Measurements from ENCODE around the gene CACNA1E. TPM values are rescaled to one million over a fixed set of nuclear protein-coding genes. Genes with fewer than 3 reads are reported as not detected.

The CACNA1E gene
- total and polyA plus RNA-seq, 2 experiments from 2014 or later, result 0.32 to 1.1 TPM

- TF ChIP-seq ZNF462 (CRISPR knock-in tag; IDR thresholded peaks at IDR 0.05) (no peak), JUNB (IDR thresholded peaks at IDR 0.05; ENCODE audit: unreplicated experiment) (no peak)
Observed at GRCh38 chr1:181588631-181589030, 105.3 kb downstream of the CACNA1E start (continued).

GRCh38 chr1:181592255-181592859 lies 109.0 kb downstream of the CACNA1E start:
- Histone ChIP-seq H3K79me2 (replicated peaks; ENCODE audit: insufficient read depth) (no peaks in the 10 kb centered on the region), H3K4me3 (no peak overlapping the region), H3K9me2 (ENCODE audit: insufficient read depth) (0 out of 2 replicates have a peak, but pooled peaks cover under 1% of the 10 kb centered on the region), H4K20me1 (replicated peaks; ENCODE audit: insufficient read depth) (no peaks in the 10 kb centered on the region; the same call in 1 of the 2 replicates), H3K36me3 (ENCODE audit: insufficient read depth) (no peaks in the 10 kb centered on the region), H3K4me2 (peak overlapping the region; percentile 38; the same call in 1 of the 2 replicates), H3K4me1 (ENCODE audit: insufficient read depth) (peaks cover 3% of the 10 kb centered on the region), H2AFZ (peak overlapping the region; percentile 69; the same call in 1 of the 2 replicates), H3K27me3 (ENCODE audit: insufficient read depth) (no peaks in the 10 kb centered on the region), H3K27ac (ENCODE audit: low read depth) (no peak overlapping the region), H3F3A (replicated peaks; ENCODE audit: low read depth) (no peaks in the 10 kb centered on the region)
- Mint-ChIP-seq H3K27me3 (ENCODE audit: insufficient read depth, low read depth, poor library complexity) (no peaks in the 10 kb centered on the region), H3K4me3 (no peak overlapping the region), H3K9me3 (no peaks in the 10 kb centered on the region), H3K27ac (no peak overlapping the region), H3K4me1 (peaks cover 16% of the 10 kb centered on the region), H3K36me3 (ENCODE audit: low read depth) (no peaks in the 10 kb centered on the region)
- DNase-seq (ENCODE audit: low spot score), result peak; percentile 15
- peak; percentile 84 for ATAC-seq
- TF ChIP-seq REST (IDR thresholded peaks at IDR 0.05; ENCODE audit: unreplicated experiment), result no peak
- no peak for TF ChIP-seq JUNB (IDR thresholded peaks at IDR 0.05; ENCODE audit: unreplicated experiment)
- TF ChIP-seq EZH2phosphoT487 (IDR thresholded peaks at IDR 0.05; ENCODE audit: unreplicated experiment), result no peak
- no peak for TF ChIP-seq ZNF114 (CRISPR knock-in tag; IDR thresholded peaks at IDR 0.05)
- TF ChIP-seq STAT1 (IDR thresholded peaks at IDR 0.05; ENCODE audit: unreplicated experiment), result no peak
- TF ChIP-seq CREB1 (CRISPR knock-in tag; IDR thresholded peaks at IDR 0.05; ENCODE audit: low read depth), result no peak
- no peak for TF ChIP-seq EZH2 (IDR thresholded peaks at IDR 0.05; ENCODE audit: low read depth, unreplicated experiment)
- no peak for TF ChIP-seq POLR2AphosphoS5 (IDR thresholded peaks at IDR 0.05; ENCODE audit: low read depth)
- TF ChIP-seq CTCF (conservative IDR thresholded peaks at IDR 0.05; ENCODE audit: low read depth in 2 of 2), result no peak
- no peak for TF ChIP-seq NANOG (IDR thresholded peaks at IDR 0.05; ENCODE audit: borderline replicate concordance)
- TF ChIP-seq ETS1 (IDR thresholded peaks at IDR 0.05), result no peak
- TF ChIP-seq ZNF331 (CRISPR knock-in tag; IDR thresholded peaks at IDR 0.05; ENCODE audit: low read depth), result no peak
